GM18511 (cell line): Measurements from ENCODE around the gene ATG16L2.

Source experiments
- ATAC-seq: cut with Tn5 transposase; IDR thresholded peaks from one replicate; pipeline ENCODE4 v1.9.1; 2021; ENCODE audit warnings: mild to moderate bottlenecking, moderate library complexity; ENCODE audit not compliant: unreplicated experiment

ATG16L2 gene, protein sequence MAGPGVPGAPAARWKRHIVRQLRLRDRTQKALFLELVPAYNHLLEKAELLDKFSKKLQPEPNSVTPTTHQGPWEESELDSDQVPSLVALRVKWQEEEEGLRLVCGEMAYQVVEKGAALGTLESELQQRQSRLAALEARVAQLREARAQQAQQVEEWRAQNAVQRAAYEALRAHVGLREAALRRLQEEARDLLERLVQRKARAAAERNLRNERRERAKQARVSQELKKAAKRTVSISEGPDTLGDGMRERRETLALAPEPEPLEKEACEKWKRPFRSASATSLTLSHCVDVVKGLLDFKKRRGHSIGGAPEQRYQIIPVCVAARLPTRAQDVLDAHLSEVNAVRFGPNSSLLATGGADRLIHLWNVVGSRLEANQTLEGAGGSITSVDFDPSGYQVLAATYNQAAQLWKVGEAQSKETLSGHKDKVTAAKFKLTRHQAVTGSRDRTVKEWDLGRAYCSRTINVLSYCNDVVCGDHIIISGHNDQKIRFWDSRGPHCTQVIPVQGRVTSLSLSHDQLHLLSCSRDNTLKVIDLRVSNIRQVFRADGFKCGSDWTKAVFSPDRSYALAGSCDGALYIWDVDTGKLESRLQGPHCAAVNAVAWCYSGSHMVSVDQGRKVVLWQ

DNA sequence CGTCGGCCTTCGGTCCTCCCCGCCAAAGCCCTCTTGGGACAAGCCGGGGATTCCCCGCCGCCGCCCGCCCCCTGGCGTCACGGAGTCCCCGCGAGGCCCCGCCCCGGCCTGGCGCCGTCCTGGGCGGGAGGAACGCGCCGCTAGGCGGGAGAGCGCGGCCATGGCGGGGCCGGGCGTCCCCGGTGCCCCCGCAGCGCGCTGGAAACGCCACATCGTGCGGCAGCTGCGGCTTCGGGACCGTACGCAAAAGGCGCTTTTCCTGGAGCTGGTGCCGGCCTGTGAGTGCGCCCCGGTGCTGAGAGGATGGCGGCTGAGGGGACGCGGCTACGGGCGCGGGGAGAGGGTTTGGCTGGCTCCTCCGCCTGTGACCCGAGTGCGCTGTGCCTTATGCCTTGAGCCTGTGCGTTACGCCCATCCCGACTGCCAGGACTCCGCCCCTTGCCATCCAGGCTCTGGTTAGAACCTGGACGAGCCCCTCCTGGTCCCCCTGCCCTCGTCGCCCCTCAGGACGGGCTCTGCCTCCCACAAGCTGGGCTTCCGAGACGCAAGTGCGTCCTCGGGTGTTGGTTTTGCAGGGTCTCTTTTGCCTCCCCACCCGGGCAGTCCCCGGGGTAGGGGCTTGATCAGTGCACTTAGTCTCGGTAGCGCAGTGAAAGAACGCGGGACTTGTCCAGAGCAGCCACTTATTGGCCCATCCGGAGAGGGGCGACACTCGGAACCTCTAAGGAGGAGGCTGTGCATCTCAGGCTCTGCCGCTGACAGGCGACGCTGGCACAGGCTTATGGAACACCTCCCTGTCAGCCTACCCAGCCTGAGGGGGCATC is at the start of gene ATG16L2:
Gene ATG16L2, plus strand, starts transcription at position 126 of the 824 bp plus-strand sequence. Its CDS starts 35 bp downstream, at position 161.
- ATAC-seq = peak; percentile 62

DNA sequence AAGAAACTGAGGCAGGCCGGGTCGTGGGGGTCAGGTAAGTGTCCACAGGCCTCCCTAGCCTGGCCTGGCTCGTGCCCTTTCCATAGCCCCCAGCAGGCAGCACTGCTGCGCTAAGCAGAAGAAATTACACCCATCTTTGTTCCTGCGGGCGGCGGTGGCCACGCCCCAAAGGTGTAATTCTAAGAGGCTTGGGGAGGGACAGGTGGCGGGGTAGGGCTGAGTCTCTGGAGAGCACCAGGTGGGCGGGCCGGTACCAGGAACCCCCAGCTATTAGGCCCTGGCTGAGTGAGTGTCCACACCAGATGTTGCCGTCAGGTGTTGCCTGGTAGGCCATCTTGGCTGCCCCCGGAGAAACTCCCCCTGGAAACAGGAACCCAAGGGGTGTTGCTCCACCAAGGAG is 49.7 kb upstream of the ATG16L2 start:
- no peak for ATAC-seq

DNA sequence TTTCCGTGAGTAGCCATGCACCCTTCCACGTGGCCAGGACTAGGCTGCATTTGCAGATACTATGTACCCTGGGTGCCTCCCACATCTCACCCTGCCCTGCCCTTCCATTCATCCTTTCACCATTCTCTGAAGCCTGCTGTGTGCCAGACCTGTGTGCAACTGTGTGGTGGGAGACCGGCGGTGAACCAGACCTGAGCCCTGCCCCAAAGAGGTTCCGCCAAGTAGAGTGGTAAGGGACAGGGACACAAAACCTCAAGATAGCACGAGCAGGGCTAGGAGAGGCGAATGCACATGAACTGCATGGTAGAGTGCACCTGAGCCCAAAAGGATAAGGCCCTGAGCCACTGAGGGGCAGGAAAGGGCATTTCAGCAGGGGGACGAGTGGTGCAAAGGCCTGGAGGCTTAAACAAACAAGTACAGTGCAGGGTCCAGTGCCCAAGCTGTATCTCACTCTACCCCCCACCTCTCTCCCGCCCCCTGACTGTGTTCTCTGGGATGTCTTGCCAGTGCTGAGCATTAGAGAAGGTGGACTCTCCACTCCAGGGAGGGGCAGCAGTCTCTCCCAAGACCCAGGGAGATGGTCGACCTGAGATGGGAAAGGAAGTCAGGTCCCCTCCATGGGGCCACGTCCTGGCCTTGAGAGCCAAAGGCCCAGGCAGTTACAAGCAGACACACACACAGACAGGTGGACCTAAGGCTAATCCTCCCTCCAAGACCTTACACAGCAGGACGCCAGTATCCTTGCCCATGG is 47.9 kb upstream of the ATG16L2 start:
- no peak for ATAC-seq

DNA sequence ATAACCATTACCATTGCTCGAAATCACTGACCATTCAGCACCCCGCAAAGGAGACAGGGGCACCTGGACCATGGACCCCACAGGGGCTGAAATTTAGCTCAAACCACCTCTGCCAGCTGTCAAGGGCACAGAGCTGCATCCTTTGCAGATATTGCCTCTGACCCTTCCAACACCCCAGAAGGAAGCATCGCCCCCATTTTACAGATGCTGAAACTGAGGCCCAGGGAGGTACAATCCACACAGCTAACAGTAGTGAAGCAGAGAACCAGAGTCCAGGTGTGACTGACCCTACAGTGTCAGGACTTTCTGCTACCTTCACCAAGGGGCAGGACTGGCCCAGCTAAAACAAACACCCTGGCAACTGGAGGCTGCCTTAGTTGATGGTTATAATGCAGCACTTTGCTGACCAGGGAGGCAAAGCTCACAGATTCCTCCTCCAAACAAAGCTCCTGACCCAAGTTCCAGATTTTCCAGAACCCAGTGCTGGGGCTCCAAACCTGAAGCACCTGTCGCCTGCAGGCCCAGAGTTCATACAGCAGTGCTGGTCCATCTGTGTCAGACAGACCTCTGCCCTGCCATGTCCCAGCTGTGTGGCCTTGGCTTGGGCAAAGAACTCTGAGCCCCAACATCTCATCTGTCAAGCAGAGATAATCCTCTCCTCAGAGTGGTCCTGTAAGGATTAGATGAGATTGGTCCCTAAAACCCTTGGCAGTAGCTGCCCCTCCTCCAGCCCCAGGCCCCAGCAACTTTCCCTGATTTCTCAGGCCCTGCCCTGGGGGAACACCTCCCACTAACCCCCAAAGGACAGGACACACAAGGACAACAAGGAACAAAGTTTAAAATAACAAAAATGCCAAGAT is 46.8 kb upstream of the ATG16L2 start:
- no peak for ATAC-seq

DNA sequence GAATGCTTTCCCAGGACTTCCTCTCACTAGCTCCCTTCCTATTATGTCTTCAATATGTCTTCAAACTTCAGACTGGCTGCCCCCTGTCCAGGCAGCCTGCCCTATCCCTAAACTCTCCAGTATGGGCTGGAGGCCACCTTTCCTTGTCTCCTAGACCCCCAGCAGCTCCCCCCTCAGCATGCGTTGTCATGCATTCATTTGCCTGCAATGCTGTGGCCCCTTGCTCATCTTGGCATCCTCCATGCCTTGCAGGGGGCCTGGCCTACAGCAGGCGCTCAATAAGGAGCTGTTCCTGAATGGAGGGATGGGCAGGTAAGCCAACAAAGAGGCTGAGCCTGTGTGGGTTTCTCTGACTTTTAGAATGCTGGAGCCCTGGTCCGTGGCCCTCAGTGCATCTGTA is 45.6 kb upstream of the ATG16L2 start:
- no peak for ATAC-seq

DNA sequence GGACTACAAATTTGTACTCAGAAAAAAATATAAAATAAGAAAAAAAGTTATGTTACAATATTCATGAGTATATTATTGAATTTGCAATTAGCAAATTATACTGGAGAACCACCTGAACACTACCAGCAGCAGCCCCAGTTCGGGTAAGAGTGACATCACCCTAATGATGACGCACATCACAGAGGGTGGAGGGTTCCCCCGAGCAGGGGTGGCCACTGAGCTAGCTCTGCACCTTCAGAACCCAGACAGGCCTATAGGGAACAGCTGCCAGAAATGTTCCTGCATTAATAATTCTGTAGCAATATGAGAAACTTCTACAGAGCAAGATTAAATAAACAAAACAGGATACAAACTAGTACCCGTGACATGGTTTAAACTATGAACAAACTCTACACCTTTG is 44.5 kb upstream of the ATG16L2 start:
- ATAC-seq = no peak

DNA sequence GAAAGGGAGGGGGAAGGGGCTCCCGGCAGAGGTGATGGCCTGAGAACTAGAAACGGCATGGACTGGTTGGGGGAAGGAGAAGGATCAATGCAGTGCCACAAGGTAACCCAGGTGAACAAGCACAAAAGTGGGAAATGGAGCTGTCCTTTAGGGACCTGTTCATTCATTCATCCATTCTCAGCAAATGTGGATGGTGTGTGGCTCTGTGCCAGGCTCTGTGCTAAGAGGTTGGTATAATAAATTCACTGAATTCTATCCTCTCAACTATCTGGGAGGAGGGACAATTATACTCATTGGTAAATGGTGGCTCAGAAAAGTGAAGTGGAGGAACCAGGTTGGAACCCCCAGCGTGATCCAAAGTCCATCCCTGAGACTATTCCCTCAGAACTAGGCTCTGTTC is 43.4 kb upstream of the ATG16L2 start:
- no peak for ATAC-seq

DNA sequence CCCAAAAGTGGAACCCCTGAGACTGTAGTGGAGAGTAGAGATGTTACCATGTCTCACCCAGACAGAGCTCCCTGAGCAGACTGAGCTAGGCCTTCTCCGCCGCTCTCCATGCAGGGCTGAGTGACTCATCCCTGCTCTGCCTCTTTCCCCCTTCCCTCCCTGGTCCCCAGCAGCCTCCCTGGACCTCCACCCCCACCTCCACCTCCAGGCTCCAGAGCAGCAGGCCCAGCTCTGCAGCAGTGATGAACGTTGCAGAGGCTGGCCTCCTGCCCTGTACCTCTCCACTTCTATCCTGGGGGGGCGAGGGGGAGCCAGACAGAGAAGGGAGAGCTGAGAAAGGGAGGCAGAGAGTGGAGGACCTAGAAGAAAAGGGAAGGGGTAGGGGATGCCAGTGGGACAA is 42.7 kb upstream of the ATG16L2 start:
- ATAC-seq = no peak

DNA sequence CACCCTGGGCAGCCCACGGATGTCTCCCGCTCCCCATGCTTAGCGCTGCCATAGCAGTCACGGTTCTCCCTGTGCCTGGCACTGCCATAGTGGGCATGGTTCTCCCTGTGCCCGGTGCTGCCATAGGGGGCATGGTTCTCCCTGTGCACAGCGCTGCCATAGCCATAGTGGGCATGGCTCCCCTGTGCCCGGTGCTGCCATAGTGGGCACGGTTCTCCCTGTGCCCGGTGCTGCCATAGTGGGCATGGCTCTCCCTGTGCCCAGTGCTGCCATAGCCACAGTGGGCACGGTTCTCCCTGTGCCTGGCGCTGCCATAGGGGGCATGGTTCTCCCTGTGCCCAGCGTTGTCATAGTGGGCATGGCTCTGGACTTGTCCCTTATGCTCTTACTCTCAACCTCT is 42.2 kb upstream of the ATG16L2 start:
- ATAC-seq = no peak

DNA sequence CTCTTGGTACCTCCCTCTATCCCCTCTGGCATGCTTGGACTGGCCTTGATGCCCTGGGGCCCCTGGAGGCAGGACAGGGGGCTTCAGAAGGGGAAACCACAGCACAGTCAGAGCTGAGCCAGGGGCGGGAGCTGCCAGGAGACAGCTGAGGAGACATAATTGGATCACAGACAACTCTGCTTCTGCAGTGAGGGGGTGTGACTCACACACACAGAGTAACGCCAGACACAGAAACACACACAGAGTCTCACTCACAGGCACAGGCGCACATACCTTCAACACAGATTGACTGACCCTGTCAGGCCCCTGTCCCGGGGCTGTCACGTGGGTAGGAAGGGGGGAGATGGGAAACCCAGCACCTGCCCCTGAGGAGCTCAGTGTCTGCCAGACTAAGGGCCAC is 40.9 kb upstream of the ATG16L2 start:
- ATAC-seq = no peak

DNA sequence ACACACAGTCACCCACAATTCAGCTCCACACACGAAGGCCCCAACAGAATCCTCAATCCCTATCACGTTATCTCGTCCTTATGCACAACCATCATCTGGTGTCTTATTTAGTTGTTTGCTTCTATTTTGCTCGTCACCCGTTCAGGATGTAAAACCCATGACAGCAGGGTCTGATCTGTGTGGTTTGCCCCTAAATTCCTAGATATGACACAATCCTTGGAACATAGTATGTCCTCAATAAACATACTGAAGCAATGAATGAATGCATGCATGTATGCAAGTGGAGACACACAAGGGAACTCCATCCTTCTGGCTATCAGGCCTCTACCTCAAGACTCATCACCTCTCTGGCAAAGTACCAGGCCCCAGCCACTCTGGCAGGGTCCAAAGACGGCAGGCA is 40.5 kb upstream of the ATG16L2 start:
- ATAC-seq = no peak

DNA sequence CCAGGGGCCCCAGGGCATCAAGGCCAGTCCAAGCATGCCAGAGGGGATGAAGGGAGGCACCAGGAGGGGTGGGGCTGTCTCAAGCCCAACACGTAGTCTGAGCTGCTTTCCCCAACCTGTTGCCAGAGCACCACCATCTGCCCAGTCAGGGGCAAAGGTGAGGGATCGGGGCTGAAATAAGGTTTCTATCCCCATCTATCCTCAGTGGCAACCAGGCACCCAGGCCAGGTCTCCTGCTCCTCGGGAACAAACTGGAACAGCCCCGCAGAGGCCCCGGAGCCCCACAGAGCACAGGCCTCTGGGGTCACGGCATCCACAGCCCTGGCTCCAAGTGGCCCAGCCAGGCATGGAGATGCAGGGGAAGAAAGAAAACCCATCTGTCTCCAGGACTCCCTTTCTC is 39.7 kb upstream of the ATG16L2 start:
- no peak for ATAC-seq

DNA sequence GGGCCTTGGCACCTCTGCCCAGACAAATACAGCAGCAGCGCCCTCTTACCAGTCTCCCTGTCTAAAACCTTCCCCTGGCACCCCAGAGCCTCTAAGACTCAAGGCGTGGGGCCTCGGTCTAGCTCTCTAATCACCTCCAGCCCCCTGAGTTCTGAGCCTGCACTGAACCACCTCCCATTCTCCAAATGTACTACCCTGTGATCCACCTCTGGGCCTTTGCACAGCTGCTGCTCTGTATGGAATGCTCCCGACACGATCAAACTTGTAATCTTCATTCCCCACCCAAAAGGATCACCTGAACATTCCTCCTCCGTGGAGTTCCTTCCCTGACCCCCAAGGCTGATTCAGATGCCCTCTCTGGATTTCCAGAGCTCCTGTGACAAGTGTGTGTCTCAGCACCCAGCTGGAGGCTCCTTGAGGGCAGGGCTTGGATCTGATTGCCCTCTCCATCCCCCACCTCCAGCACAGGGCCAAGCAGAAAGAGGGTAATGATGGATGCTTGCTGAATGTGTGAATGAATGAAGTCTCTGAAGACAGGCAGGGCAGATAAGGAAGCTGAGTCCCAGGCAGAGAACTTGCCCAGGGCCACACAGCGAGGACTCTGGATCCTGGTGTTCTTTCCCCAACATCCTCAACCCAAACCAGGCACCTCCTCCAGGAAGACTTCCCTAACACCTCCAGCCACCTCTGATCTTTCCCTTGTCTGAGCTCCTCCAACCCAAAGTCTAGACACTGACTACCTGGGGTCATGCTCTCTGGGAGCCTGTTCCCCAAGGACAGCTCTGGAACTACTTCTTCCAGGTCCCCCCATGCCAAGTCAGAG is 38.7 kb upstream of the ATG16L2 start:
- no peak for ATAC-seq

DNA sequence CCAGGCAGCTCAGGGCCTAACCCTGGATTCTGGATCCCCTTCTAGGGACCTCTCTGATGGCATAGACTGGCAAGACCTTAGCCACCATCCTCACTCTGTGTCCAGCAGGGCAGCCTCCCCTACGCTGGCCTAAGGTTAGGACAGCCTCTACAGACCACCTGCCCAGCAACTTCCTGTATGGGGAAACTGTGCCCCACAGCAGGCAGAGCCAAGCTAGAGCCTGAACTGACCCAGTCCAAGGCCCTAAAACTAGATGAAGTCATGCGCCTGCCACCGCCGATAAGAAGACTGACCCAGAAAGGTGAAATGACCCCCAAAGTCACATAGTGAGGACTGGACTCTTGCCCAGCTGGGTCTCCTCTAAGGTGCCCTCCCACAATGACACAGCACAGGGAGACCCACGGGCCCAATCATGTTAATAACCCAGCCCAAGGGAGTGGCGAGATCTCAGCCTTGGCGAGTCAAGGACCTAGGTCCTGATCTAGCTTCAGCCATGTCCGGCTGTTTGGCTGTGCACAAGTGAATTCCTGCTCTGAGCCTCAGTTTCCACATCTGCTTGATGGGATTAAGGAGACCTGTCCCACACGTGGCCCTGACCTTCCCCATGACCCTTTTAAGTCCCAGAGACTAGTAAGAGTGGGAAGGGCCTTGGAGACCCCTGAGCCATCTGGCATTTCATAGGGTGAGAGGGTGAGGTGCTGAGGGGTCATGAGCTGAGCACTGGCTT is 37.9 kb upstream of the ATG16L2 start:
- ATAC-seq = no peak

DNA sequence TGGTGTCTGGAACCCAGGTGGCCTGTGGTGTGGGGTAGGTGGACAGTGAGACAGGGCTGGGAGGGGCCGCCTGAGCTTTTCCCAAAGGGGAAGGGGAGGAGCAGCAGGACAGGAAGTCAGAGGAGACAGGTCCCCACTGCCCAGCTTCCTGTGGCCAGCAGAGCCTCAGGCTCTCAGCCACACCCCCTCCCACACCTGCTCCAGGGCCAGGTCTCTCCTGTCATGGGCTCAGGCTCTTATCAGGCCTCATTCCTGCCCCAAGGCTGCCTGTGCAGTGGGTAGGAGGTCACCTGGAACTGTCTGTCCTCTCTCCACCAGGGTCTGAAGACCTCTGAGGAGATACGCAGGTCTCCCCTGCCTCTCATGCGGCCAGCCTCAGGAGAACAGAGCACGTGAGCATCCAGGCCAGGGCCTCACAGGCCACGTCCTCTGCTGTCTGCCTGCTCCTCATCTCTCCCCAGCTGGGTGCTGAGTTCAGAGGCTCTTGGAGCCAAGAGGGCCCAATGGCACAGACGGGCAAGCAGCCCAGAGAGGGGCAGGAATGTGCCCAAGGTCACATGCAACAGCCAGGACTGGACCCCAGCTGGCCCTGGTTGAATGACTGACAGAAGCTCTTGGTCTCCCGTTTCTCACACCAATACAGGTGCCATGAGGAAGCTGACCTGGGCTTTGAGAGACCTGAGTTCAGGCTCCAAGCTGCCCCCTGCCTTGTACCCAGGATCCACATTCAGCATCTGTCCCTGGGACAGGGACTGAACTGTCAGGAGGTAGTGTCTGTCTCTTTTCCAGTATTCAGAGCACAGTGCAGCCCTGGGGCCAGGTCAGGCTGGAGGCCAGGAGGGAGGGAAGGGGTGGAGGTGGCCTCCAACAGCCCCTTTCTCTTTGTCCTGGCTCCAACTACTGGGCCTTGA is 37.1 kb upstream of the ATG16L2 start:
- ATAC-seq = no peak

DNA sequence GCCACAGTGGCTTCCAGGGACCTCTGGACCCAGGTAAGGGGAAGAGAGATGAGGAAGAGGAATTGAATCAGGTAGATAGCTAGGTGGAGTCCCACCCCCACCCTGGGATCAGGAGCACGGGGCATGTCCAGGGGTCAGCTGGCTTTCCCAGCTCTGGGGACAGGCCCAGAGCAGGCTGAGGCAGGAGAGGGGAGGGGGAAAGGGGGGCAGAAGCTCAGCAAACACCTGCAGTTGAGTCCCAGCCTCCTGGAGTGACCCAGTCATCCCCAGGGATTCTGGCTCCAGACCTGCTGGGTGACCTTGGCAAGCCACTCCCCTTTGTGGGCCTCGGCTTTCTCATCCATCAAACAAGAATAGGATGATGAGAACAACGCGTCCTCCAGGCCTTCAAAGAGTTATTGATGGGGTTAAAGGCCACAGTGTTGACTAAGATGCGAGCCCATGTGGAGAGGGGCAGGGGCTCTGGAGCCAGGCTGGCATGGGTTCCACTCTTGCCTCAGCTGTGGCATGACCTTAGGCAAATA is 36.4 kb upstream of the ATG16L2 start:
- ATAC-seq = no peak
